Measurements from ENCODE around the gene ACVRL1.

GRCh38 chr12:51897181-51897580 lies 10.1 kb upstream of the ACVRL1 start:
- TF ChIP-seq CTCF (IDR thresholded peaks at IDR 0.05): no peak
- no peak for TF ChIP-seq EZH2 (IDR thresholded peaks at IDR 0.05; ENCODE audit: borderline replicate concordance, insufficient read depth, low read depth, low read length, poor library complexity, severe bottlenecking)

All from B cell (primary cell).